ENCODE data around the gene RASL10A.

The RASL10A gene

DNA sequence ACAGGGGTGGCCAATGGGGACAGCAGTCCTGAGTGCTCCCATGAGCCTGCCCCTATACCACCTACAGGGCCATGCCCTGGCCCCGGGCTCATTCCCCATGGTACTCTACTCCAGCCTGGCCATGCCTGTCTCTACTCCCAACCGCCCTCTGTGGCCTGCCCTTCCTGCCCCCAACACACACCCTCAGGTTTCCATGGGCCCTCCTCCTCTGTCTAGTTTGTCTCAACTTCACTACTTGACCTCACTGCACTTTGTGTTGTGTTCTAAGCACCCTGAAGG lies 26.3 kb upstream of the RASL10A start:
- Histone ChIP-seq H3K36me3 (peaks cover 98% of the 10 kb centered on the region), H3K9me3 (no peaks in the 10 kb centered on the region), H3K27me3 (no peaks in the 10 kb centered on the region), H3K4me1 (ENCODE audit: control insufficient read depth in 1 of 2, insufficient read depth in 1 of 2, low read depth in 1 of 2, low read length in 1 of 2) (peaks cover 0 to 9% of the 10 kb centered on the region in 2 experiments), H3K27ac (no peak overlapping the region), H3K4me3 (ENCODE audit: low read depth in 1 of 2, low read length in 1 of 2) (no peak overlapping the region)
- TF ChIP-seq, protein P1, sequence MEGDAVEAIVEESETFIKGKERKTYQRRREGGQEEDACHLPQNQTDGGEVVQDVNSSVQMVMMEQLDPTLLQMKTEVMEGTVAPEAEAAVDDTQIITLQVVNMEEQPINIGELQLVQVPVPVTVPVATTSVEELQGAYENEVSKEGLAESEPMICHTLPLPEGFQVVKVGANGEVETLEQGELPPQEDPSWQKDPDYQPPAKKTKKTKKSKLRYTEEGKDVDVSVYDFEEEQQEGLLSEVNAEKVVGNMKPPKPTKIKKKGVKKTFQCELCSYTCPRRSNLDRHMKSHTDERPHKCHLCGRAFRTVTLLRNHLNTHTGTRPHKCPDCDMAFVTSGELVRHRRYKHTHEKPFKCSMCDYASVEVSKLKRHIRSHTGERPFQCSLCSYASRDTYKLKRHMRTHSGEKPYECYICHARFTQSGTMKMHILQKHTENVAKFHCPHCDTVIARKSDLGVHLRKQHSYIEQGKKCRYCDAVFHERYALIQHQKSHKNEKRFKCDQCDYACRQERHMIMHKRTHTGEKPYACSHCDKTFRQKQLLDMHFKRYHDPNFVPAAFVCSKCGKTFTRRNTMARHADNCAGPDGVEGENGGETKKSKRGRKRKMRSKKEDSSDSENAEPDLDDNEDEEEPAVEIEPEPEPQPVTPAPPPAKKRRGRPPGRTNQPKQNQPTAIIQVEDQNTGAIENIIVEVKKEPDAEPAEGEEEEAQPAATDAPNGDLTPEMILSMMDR (IDR thresholded peaks at IDR 0.05), result no peak

DNA sequence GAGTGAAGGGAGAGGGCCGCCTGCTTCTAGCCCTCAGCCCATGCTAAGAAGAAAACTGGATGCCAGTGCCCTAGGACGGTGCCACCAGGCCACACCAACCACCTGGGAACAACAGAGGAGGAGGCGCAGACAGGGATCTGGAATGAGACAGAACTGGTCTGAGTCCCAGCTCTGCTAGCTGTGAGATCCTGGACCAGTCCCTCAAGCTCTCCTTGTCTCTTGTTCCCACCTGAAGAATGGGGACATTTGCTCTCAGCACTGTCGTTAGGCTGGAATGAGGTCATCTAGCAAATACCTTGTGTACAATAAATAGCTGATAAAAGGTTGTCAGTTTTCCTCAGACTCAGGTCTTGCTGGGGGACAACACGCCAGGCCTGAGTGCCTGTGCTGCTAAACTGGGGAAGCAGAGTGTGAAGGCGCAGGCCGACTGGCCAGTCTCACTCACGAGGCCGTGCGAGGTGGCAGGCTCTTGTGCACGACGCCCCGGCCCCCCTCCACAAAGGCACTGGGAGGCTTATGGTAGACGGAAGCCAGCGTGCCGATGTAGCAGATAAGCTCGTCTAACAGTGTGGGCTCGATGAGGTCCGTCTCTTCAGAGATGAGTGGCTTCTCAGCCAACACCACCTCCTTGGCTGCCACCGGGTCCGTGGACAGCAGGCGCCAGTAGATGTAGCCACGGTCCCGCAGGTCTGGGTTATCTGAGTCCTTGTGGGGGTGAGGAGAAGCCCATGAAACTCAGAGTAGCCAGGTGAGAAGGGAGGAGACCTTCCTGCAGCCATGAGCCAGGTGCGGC lies 25.8 kb upstream of the RASL10A start:
- TF ChIP-seq, protein P1 (IDR thresholded peaks at IDR 0.05), result no peak
- peaks cover 0 to 9% of the 10 kb centered on the region in 2 experiments for H3K4me1 ChIP-seq (ENCODE audit: control insufficient read depth in 1 of 2, insufficient read depth in 1 of 2, low read depth in 1 of 2, low read length in 1 of 2)
- no peaks in the 10 kb centered on the region for H3K27me3 ChIP-seq
- no peaks in the 10 kb centered on the region for H3K9me3 ChIP-seq
- peaks cover 98% of the 10 kb centered on the region for H3K36me3 ChIP-seq
- no peak overlapping the region for H3K27ac ChIP-seq
- H3K4me3 ChIP-seq (ENCODE audit: low read depth in 1 of 2, low read length in 1 of 2), result no peak overlapping the region

DNA sequence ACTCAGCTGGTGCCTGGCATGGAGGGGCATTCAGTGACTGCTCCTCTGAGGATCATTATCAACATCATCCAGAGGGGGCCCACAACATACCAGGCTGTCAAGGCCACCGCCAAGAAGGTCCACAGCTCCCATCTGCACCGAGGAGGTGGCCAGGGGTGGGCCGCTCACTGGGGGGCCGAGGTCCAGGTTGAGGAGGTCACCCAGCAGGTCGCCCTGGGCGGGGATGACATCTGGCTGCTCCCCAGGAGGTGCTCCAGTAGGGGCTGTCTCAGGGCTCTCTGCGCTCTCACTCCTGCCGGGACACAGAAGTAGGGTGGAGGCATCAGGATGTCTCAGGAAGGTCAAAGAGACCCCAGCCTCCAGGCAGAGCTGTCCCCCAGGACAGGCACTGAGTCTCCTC lies 25.1 kb upstream of the RASL10A start:
- Histone ChIP-seq H3K36me3 (peaks cover 98% of the 10 kb centered on the region), H3K27ac (no peak overlapping the region), H3K9me3 (no peaks in the 10 kb centered on the region), H3K4me3 (ENCODE audit: low read depth in 1 of 2, low read length in 1 of 2) (no peak overlapping the region), H3K27me3 (no peaks in the 10 kb centered on the region), H3K4me1 (ENCODE audit: control insufficient read depth in 1 of 2, insufficient read depth in 1 of 2, low read depth in 1 of 2, low read length in 1 of 2) (peaks cover 0 to 9% of the 10 kb centered on the region in 2 experiments)
- TF ChIP-seq, protein P1 (IDR thresholded peaks at IDR 0.05), result no peak

DNA sequence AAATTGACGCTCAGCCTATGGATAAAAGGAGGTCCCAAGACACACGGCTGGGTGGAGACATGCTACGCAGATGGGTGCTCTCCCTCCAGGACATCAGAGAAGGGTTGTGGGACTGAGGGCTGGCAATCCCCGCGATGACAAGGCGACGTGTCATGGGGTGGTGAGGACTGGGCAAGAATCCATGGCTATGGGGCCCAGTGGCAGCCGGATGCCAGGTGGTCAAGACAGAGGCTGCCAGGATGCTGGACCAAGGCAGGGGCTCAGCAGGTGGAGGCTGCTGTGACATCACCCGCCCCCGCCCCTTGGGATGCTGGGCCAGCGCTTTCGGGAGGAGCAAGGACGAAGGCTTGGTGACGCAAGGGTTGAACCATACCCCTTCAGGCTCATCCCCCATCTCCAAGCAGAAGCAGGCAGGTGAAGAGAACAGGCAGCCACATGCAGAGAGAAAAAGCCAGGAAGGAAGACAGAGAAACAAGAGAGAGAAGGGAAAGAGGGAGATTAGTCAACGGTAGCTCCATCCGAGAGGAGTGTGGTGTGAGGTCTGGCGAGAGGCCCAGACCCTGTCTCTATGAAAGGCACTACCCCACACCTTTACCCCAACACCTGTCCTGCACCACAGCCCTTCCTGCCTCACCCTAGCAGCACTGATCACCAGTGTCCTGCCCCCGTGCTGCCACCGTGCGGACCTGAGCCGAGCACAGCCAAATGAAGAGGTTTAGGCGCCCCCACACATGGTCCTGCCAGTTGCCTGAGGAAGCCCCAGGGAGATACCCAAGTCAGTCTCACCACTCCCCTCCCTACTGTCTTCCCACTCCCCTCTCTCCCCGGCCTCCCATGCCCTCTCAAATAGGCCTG lies 24.1 kb upstream of the RASL10A start:
- Histone ChIP-seq H3K36me3 (peaks cover 99% of the 10 kb centered on the region), H3K4me3 (ENCODE audit: low read depth in 1 of 2, low read length in 1 of 2) (no peak overlapping the region), H3K27ac (no peak overlapping the region), H3K9me3 (no peaks in the 10 kb centered on the region), H3K4me1 (ENCODE audit: control insufficient read depth in 1 of 2, insufficient read depth in 1 of 2, low read depth in 1 of 2, low read length in 1 of 2) (peaks cover 0 to 9% of the 10 kb centered on the region in 2 experiments), H3K27me3 (no peaks in the 10 kb centered on the region)
- TF ChIP-seq, protein P1 (IDR thresholded peaks at IDR 0.05), result no peak

DNA sequence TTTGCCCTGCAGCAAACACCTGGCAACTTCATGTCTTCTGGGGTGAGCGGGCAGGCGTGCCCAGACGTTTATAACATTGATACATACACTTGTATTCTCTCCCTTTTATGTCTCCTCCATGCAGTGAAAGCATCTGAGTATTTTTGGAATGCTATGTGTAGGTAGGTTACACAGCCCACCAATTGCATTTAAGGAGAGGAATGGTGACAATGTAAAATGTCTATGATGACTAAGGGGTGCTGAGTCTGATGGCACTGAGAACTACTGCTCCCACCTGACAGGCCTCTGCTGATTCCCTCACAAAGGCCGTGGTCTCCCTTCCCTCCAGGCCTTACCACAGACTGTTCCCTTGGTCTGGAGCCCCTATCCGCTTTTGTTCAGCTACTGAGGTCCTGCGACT lies 22.9 kb upstream of the RASL10A start:
- H3K4me1 ChIP-seq (ENCODE audit: control insufficient read depth in 1 of 2, insufficient read depth in 1 of 2, low read depth in 1 of 2, low read length in 1 of 2), result peaks cover 0 to 9% of the 10 kb centered on the region in 2 experiments
- H3K4me3 ChIP-seq (ENCODE audit: low read depth in 1 of 2, low read length in 1 of 2), result no peak overlapping the region
- TF ChIP-seq, protein P1 (IDR thresholded peaks at IDR 0.05), result no peak
- no peaks in the 10 kb centered on the region for H3K9me3 ChIP-seq
- peaks cover 100% of the 10 kb centered on the region for H3K36me3 ChIP-seq
- H3K27me3 ChIP-seq, result no peaks in the 10 kb centered on the region
- no peak overlapping the region for H3K27ac ChIP-seq

Measured in neutrophil (primary cell).